CD4-positive, alpha-beta memory T cell (primary cell): ENCODE measurements around the gene ZNF692. TPM values are rescaled to one million over a fixed set of nuclear protein-coding genes. Genes with fewer than 3 reads are reported as not detected.

Experiments used
- CTCF ChIA-PET: fragments of 350-600 bp; sonication (Branson Sonifier 250); formaldehyde crosslinking; loops from one replicate; lab custom pipeline; 2021; ENCODE audit warnings: inconsistent platforms; ENCODE audit not compliant: partially characterized antibody; lab: Charles Lee
- POLR2A ChIA-PET: fragments of 350-600 bp; sonication (Branson Sonifier 250); formaldehyde crosslinking; loops from one replicate; lab custom pipeline; 2021; ENCODE audit not compliant: partially characterized antibody; lab: Charles Lee
- DNase-seq, 5 donors: peaks; one replicate each; pipeline versions ENCODE4 v3.0.0 to v3.0.0-alpha.2; 2020 to 2022; ENCODE audit warnings: mixed read lengths in 1 of 5
- H3K27ac ChIP-seq: one replicate; pipeline ENCODE4 v1.7.0; 2013; ENCODE audit warnings: low read depth, low read length
- H3K27me3 ChIP-seq: 2 replicates; pipeline ENCODE4 v1.7.0; 2013; ENCODE audit warnings: mild to moderate bottlenecking, low read length, moderate library complexity; ENCODE audit not compliant: insufficient read depth
- H3K36me3 ChIP-seq: 2 replicates; pipeline ENCODE4 v1.7.0; 2013; ENCODE audit warnings: mild to moderate bottlenecking, low read length, moderate library complexity; ENCODE audit not compliant: insufficient read depth
- H3K4me1 ChIP-seq: 2 replicates; pipeline ENCODE4 v1.7.0; 2013; ENCODE audit warnings: mild to moderate bottlenecking, low read length, moderate library complexity; ENCODE audit not compliant: insufficient read depth
- H3K4me3 ChIP-seq, 2 donors: one replicate each; pipeline ENCODE4 v1.7.0; 2013; ENCODE audit warnings: low read length in 2 of 2, mild to moderate bottlenecking in 1 of 2
- H3K9me3 ChIP-seq, 2 donors: one replicate each; pipeline ENCODE4 v1.7.0; 2013; ENCODE audit warnings: low read length in 2 of 2, control low read depth in 1 of 2; ENCODE audit not compliant: control insufficient read depth in 1 of 2
- H3K27ac Mint-ChIP-seq, 7 donors: one replicate each; pipeline ENCODE4 v1.8.0; 2020 to 2021; ENCODE audit warnings: mixed read lengths in 7 of 7, mild to moderate bottlenecking in 6 of 7, inconsistent platforms in 3 of 7, moderate library complexity in 3 of 7
- H3K27me3 Mint-ChIP-seq, 2 donors: one replicate each; pipeline ENCODE4 v1.8.0; 2020 to 2021; ENCODE audit warnings: mixed read lengths in 2 of 2
- H3K36me3 Mint-ChIP-seq, 2 donors: one replicate each; pipeline ENCODE4 v1.8.0; 2020 to 2021; ENCODE audit warnings: mixed read lengths in 2 of 2, inconsistent platforms in 1 of 2, mild to moderate bottlenecking in 1 of 2
- H3K4me1 Mint-ChIP-seq, 4 donors: one replicate each; pipeline ENCODE4 v1.8.0; 2020 to 2021; ENCODE audit warnings: mixed read lengths in 4 of 4, mild to moderate bottlenecking in 1 of 4
- H3K4me3 Mint-ChIP-seq, 8 donors: one replicate each; pipeline ENCODE4 v1.8.0; 2020 to 2021; ENCODE audit warnings: mixed read lengths in 8 of 8, mild to moderate bottlenecking in 7 of 8, moderate library complexity in 6 of 8, inconsistent platforms in 3 of 8
- H3K9me3 Mint-ChIP-seq, 8 donors: one replicate each; pipeline ENCODE4 v1.8.0; 2020 to 2021; ENCODE audit warnings: mixed read lengths in 8 of 8, mild to moderate bottlenecking in 5 of 8, inconsistent platforms in 3 of 8, moderate library complexity in 1 of 8
- intact Hi-C: fragments of 100-400 bp; cut with micrococcal nuclease; formaldehyde crosslinking; loops from one replicate; pipeline ENCODE4 v1.15.1; 2023
- polyA plus RNA-seq, 2 donors: library from polyadenylated mRNA; unstranded; fragments of 300-500 nt; fragmentation: Illumina TruSeq; gene quantifications; one replicate each; pipeline ENCODE4 v1.2.3, GENCODE V29; 2021
- total RNA-seq, 2 experiments: library from RNA; stranded (reverse); gene quantifications; one replicate each; pipeline ENCODE4 v1.2.3, GENCODE V29; 2021

ZNF692 gene
- total and polyA plus RNA-seq, 4 experiments from 2014 or later: 10.9 to 74.8 (median 41.9) TPM

DNA sequence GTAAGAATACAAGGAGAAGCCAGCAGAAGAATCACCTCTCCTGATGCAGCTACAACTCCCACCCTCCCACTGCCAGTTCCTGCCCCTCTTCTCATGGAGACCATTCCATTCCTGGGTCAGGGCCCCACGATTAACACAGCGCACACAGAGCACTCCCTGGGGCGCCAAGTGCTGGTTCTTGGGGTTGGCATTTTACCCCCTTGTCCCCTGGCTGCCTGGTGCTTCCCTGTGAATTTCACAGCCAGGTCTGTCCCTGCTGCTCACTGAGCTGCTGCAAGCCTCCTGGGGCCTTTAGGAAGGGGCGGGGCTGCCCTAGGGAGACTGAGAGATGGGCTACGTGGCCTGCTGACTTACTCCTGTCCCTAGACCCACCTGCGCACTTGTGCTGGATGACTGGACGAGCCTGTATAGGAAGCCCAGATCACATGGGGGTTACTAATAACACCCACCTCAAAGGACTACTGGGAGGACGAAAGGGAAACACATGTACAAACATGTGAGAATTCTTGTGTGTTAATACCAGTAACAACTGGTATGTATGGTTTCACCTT is 16.0 kb downstream of the ZNF692 start:
- no peak overlapping the region for H3K27ac ChIP-seq
- H3K4me3 ChIP-seq: no peak overlapping the region
- no peak for DNase-seq
- H3K4me1 ChIP-seq: peaks cover 27% of the 10 kb centered on the region
- H3K36me3 Mint-ChIP-seq: peaks cover 17 to 32% of the 10 kb centered on the region in 2 donors
- H3K27ac Mint-ChIP-seq: peak overlapping the region in 1 of 7 donors; percentile 77
- H3K4me3 Mint-ChIP-seq: no peak overlapping the region
- intact Hi-C loops: no loop called here
- ChIA-PET CTCF (interaction anchor here (1.4 to 2.9 kb wide), 4 partner anchors 14 to 60 kb away, joined by 3 to 12 read pairs (median 7); partner anchors contain the start of genes SH3BP5L and ZNF692), POLR2A (interaction anchor here (2.0 to 7.0 kb wide), 2 partner anchors 8 to 17 kb away, joined by 9 to 210 read pairs; partner anchors contain the start of gene ZNF692)
- no peaks in the 10 kb centered on the region for H3K9me3 Mint-ChIP-seq
- peaks cover 12 to 36% (median 24%) of the 10 kb centered on the region in 4 donors for H3K4me1 Mint-ChIP-seq
- H3K9me3 ChIP-seq: no peaks in the 10 kb centered on the region
- no peaks in the 10 kb centered on the region for H3K27me3 Mint-ChIP-seq
- no peaks in the 10 kb centered on the region for H3K27me3 ChIP-seq
- H3K36me3 ChIP-seq: peaks cover 33% of the 10 kb centered on the region

DNA sequence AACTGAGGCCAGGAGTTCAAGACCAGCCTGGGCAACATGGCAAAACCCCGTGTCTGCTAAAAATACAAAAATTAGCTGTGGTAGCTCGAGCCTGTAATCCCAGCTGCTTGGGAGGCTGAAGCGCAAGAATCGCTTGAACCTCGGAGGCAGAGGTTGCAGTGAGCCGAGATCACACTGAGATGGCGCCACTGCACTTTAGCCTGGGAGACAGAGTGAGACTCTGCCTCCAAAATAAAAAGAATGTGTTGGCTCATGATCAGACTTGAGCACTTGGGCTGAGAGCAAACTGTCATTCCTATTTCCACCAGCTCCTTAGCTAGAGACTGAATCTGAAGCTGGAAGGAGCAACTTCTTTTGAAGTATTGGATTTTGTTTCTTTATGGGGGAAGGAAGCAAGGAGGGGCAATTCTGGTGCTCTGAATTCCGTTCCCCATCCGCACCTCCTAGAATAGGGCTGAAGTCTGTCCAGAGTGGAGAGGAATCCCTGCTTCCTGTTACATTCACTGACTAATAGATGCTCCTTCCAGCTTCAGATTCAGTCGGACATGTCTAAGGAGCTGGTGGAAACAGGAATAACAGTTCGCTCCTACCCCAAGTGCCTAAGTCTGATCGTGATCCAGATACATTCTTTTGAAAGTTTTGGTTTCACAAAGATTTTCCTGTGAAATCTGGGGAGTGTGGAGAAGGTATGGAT is 17.0 kb downstream of the ZNF692 start:
- Histone ChIP-seq H3K27ac (no peak overlapping the region), H3K9me3 (no peaks in the 10 kb centered on the region), H3K36me3 (peaks cover 26% of the 10 kb centered on the region), H3K27me3 (no peaks in the 10 kb centered on the region), H3K4me1 (peaks cover 36% of the 10 kb centered on the region), H3K4me3 (no peak overlapping the region)
- peaks cover 13 to 36% (median 24%) of the 10 kb centered on the region in 4 donors for H3K4me1 Mint-ChIP-seq
- peak overlapping the region in 3 of 7 donors; percentile 29 to 70 (median 53) for H3K27ac Mint-ChIP-seq
- ChIA-PET POLR2A (interaction anchor here (0.9 to 7.0 kb wide), 3 partner anchors 9 to 32 kb away, joined by 4 to 210 read pairs (median 9); partner anchors contain the start of gene ZNF692), CTCF (interaction anchor here (1.0 to 2.9 kb wide), 8 partner anchors 9 to 61 kb away, joined by 3 to 12 read pairs (median 5); partner anchors contain the start of genes SH3BP5L and ZNF692)
- H3K9me3 Mint-ChIP-seq: no peaks in the 10 kb centered on the region
- no peaks in the 10 kb centered on the region for H3K27me3 Mint-ChIP-seq
- peaks cover 13 to 28% of the 10 kb centered on the region in 2 donors for H3K36me3 Mint-ChIP-seq
- DNase-seq: peak in 4 of 5 donors; percentile 40 to 45 (median 42)
- H3K4me3 Mint-ChIP-seq: no peak overlapping the region
- intact Hi-C loops: no loop called here

DNA sequence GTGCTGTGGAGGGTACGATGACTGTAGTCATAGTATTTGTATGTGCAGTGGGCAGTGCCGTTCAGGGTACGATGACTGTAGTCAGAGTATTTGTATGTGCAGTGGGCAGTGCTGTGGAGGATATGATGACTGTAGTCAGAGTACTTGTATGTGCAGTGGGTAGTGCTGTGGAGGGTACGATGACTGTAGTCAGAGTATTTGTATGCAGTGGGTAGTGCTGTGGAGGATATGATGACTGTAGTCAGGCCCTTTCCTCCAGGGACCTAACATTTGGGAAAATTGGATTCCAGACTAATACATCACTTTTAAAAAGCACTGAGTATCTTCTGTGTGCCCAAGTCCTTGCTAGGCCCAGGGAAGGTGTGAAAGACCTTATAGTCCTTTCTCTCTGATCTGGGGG is 17.9 kb downstream of the ZNF692 start:
- peaks cover 13 to 36% (median 24%) of the 10 kb centered on the region in 4 donors for H3K4me1 Mint-ChIP-seq
- ChIA-PET CTCF (interaction anchor here (1.2 to 2.9 kb wide), 5 partner anchors 15 to 32 kb away, joined by 4 to 12 read pairs (median 6); partner anchors contain the start of genes SH3BP5L and ZNF692), POLR2A (interaction anchor here (0.9 to 7.0 kb wide), 3 partner anchors 10 to 33 kb away, joined by 4 to 210 read pairs (median 9); partner anchors contain the start of gene ZNF692)
- Histone ChIP-seq H3K9me3 (no peaks in the 10 kb centered on the region), H3K4me1 (peaks cover 36% of the 10 kb centered on the region), H3K27me3 (no peaks in the 10 kb centered on the region), H3K4me3 (no peak overlapping the region), H3K36me3 (peaks cover 17% of the 10 kb centered on the region), H3K27ac (no peak overlapping the region)
- H3K4me3 Mint-ChIP-seq: peak overlapping the region in 5 of 8 donors; percentile 2 to 57 (median 10)
- H3K27me3 Mint-ChIP-seq: no peaks in the 10 kb centered on the region
- intact Hi-C loops: no loop called here
- peaks cover 7 to 19% of the 10 kb centered on the region in 2 donors for H3K36me3 Mint-ChIP-seq
- H3K9me3 Mint-ChIP-seq: no peaks in the 10 kb centered on the region
- H3K27ac Mint-ChIP-seq: peak overlapping the region in 5 of 7 donors; percentile 6 to 85 (median 48)
- DNase-seq: no peak

DNA sequence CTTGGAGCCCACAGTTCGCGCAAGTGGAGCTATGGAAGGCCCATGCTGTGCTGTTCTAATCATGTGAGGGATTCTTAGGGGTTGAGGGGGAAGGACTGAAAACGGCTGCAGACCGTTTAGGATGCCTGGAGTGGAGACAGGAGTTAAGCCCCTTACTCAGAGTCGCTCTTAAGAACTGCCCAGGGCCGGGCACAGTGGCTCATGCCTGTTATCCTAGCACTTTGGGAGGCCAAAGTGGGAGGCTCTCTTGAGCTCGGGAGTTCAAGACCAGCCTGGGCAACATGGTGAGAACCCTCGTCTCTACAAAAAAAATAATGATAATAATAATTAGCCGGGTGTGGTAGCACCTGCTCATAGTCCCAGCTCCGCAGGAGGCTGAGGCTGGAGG is 19.7 kb downstream of the ZNF692 start:
- Mint-ChIP-seq H3K27ac (peak overlapping the region in 6 of 7 donors; percentile 96 to 99 (median 99)), H3K36me3 (peaks cover 0 to 10% of the 10 kb centered on the region in 2 donors), H3K4me1 (peaks cover 13 to 36% (median 24%) of the 10 kb centered on the region in 4 donors), H3K9me3 (no peaks in the 10 kb centered on the region), H3K27me3 (no peaks in the 10 kb centered on the region), H3K4me3 (peak overlapping the region in 2 of 8 donors; percentile 95 to 99)
- intact Hi-C loops: no loop called here
- peak overlapping the region; percentile 97 for H3K27ac ChIP-seq
- no peaks in the 10 kb centered on the region for H3K36me3 ChIP-seq
- no peaks in the 10 kb centered on the region for H3K9me3 ChIP-seq
- POLR2A ChIA-PET: interaction anchor here (1.1 to 7.0 kb wide), 6 partner anchors 10 to 67 kb away, joined by 3 to 210 read pairs (median 23); partner anchors contain the start of genes PGBD2, SH3BP5L and ZNF692
- H3K4me3 ChIP-seq: peak overlapping the region; percentile 64
- no peaks in the 10 kb centered on the region for H3K27me3 ChIP-seq
- DNase-seq: no peak
- H3K4me1 ChIP-seq: peaks cover 36% of the 10 kb centered on the region
- CTCF ChIA-PET: interaction anchor here (0.7 to 4.9 kb wide), 5 partner anchors 12 to 87 kb away, joined by 3 to 58 read pairs (median 3); partner anchors contain the start of genes SH3BP5L and ZNF692

DNA sequence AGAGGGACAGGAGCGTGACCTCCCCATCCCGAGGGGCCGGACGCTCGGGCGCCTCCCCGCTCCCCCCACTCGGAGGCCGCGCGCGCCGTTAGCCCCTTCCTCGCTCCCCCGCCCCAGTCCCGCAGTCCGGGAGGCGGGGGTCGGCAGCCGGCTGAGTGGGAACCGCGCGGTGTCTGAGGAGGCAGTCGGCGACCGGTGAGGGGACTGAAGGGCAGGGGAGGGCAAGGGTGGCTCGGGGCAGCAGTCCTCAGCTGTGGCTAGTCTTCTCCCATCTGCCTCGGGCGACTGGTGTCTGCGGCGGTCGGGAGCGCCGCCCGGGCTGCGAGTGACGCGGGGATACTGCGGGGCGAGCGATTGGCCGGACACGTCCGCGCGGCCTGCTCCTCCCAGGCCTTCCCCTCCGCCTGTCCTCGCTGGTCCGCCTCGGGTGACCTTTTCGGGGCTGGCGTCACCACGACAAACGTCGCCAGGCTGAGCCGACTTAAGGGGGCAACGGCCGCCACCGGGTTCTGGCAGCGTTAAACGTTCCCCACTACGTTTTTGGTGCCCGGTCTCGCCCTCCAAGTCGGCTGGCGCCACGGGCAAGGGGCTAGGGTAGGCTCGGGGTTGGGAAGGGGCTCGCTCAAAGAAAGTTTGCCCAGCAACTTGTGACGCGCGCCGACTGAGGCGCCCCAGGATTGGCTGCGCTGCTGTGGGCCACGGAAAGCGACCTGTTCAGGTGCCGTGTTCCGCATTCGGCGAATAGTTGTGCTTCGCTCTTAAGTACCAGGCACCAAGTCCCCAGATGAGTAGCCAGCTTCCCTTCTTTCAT is 20.3 kb downstream of the ZNF692 start:
- Mint-ChIP-seq H3K36me3 (peaks cover 0 to 8% of the 10 kb centered on the region in 2 donors), H3K4me3 (peak overlapping the region in 2 of 8 donors; percentile 95 to 99), H3K27me3 (peaks cover 1% of the 10 kb centered on the region in 2 donors), H3K9me3 (no peaks in the 10 kb centered on the region), H3K4me1 (peaks cover 13 to 36% (median 24%) of the 10 kb centered on the region in 4 donors), H3K27ac (peak overlapping the region in 6 of 7 donors; percentile 96 to 99 (median 99))
- Histone ChIP-seq H3K36me3 (no peaks in the 10 kb centered on the region), H3K4me1 (peaks cover 36% of the 10 kb centered on the region), H3K9me3 (no peaks in the 10 kb centered on the region), H3K27ac (peak overlapping the region; percentile 97), H3K27me3 (no peaks in the 10 kb centered on the region), H3K4me3 (peak overlapping the region; percentile 64 to 87)
- POLR2A ChIA-PET: interaction anchor here (1.0 to 7.0 kb wide), 9 partner anchors 8 to 68 kb away, joined by 3 to 210 read pairs (median 5); partner anchors contain the start of genes PGBD2, SH3BP5L and ZNF692
- CTCF ChIA-PET: interaction anchor here (1.0 to 4.9 kb wide), 3 partner anchors 12 to 23 kb away, joined by 3 to 58 read pairs (median 54); partner anchors contain the start of genes SH3BP5L and ZNF692
- intact Hi-C loops: loop anchor here (1.0 kb wide), 4 partner anchors 12 to 68 kb away; partner anchors contain the start of genes PGBD2 and ZNF692
- DNase-seq: peak; percentile 85 to 90 (median 87)

DNA sequence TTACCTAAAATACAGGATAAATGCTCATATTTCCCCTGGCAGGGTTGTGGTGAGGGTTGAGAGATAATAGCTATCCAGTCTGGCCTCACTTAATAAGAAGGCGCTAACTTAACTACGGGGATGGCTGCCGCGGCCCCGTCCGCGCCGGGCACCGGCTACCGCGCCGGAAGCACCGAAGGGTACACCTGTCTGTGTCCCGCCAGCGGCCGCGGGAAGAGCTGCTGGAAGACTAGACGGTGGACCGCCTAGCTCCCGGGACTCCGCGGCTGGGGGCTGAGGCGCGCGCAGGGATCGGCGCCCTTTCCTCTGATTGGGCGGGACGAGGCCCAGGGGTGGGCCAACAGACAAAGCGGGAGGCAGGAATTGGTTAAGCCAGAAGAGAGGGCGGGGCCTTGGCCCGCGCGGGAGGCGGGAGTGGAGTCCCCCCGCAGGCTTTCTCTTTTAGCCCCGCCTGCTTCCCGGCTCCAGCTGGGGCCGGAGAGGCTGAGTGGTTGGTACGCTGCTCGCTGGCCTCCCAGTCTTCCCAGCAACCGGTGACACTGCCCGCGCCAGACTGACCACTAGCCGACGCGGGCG is 21.0 kb downstream of the ZNF692 start, which contains the start of gene ZNF672:
Gene ZNF672 (plus strand): TSS at position 444 of the 576 bp plus-strand sequence. CDS start 9,051 bp downstream, outside the sequence.
- H3K27me3 Mint-ChIP-seq: peaks cover 3 to 4% of the 10 kb centered on the region in 2 donors
- H3K36me3 ChIP-seq: no peaks in the 10 kb centered on the region
- no peaks in the 10 kb centered on the region for H3K9me3 ChIP-seq
- peak within 1 kb of the TSS; percentile 97 for H3K27ac ChIP-seq
- peak; percentile 92 to 95 (median 93) for DNase-seq
- ChIA-PET POLR2A (interaction anchor here (0.8 to 7.0 kb wide), 10 partner anchors 9 to 69 kb away, joined by 3 to 210 read pairs (median 5); partner anchors contain the start of genes PGBD2, SH3BP5L and ZNF692), CTCF (interaction anchor here (4.3 to 4.9 kb wide), 2 partner anchors 11 to 21 kb away, joined by 54 to 58 read pairs; partner anchors contain the start of genes SH3BP5L and ZNF692)
- peaks cover 0 to 8% of the 10 kb centered on the region in 2 donors for H3K36me3 Mint-ChIP-seq
- peak within 1 kb of the TSS; percentile 64 to 87 for H3K4me3 ChIP-seq
- peaks cover 13 to 36% (median 24%) of the 10 kb centered on the region in 4 donors for H3K4me1 Mint-ChIP-seq
- peak within 1 kb of the TSS in 2 of 8 donors; percentile 95 to 99 for H3K4me3 Mint-ChIP-seq
- H3K4me1 ChIP-seq: peaks cover 36% of the 10 kb centered on the region
- peak within 1 kb of the TSS in 6 of 7 donors; percentile 96 to 99 (median 99) for H3K27ac Mint-ChIP-seq
- intact Hi-C loops: loop anchor here (1.0 kb wide), 4 partner anchors 12 to 68 kb away; partner anchors contain the start of genes PGBD2 and ZNF692
- H3K9me3 Mint-ChIP-seq: no peaks in the 10 kb centered on the region
- no peaks in the 10 kb centered on the region for H3K27me3 ChIP-seq
